HPDE6-E6E7 (cell line): ENCODE data around the gene NTF4.
A peak's percentile ranks its signal among the peaks of the same experiment; 100 is the strongest.
"Not testable (repeated sequence)": the region's sequence is repeated elsewhere in the genome, so short reads cannot be mapped to it uniquely, and the experiment has no call there.

Experiments
- DNase-seq: peaks from one replicate; pipeline ENCODE4 v3.0.0; 2011; ENCODE audit warnings: missing footprints; ENCODE audit errors: extremely low spot score

NTF4 gene

GRCh38 chr19:49020931-49021895, 43.4 kb downstream of the NTF4 start:
- no peak for DNase-seq

DNA sequence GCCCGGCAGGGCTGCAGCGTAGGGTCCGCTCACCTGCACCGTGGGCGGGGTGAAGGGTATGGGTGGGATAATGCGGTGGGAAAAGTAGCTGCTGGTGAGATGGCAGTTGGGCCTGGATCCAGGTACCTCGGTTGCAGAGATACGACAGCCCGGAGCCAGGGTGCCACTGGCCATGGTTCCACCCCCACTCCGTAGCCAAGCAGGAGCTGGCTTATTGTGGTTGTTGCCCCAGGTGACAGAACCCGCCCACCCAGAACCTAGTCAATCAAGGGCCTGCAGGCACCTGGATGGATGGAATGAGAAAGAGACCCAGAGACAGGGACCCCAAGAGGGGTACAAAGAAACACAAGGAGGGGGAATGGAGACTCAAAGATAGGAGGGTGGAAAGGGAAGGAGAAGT, 44.3 kb downstream of the NTF4 start:
- no peak for DNase-seq

- peak; percentile 49 for DNase-seq
Measured at GRCh38 chr19:49019242-49019932, 45.2 kb downstream of the NTF4 start.

DNA sequence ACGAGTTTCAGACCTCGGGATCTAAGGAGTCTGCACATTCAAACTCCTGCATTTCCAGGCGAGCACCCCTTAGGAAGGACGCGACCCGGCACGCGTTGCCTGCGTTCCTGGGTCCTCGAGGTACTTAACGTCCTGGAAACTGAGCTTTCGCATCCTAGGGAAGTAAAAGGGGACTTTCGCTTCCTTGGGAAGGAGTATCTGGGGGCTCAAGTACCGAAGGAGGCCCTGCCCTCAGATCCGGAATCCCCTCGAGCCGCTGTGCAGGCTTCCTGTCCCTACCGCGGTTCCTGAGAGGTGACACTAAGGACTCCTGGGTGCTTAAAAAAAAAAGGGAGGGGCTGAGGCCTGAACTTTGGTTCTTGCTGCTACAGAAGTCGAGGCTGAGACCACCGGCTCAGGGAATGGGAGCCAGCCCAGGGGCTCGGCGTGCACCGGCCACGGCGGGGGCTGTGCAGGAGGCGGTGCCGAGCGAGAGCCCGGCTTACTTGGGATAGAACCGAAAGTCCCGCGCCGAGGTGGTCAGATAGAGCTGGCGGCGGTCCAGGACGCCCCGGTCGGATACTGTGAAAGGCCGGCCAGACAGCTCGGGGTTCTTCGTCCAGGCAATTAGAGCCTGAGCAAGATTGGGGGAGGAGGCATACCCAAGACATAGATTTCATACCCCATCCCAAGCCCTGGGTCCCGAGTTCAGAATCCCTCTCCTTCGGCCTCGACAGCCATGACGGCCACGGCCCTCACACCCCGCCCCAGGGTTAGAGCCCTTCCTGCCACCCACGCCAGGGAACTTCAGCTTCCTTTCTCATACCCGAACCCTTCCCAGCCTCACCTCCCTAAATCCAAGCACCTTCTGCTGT, 46.0 kb downstream of the NTF4 start:
- not testable (repeated sequence) for DNase-seq

DNA sequence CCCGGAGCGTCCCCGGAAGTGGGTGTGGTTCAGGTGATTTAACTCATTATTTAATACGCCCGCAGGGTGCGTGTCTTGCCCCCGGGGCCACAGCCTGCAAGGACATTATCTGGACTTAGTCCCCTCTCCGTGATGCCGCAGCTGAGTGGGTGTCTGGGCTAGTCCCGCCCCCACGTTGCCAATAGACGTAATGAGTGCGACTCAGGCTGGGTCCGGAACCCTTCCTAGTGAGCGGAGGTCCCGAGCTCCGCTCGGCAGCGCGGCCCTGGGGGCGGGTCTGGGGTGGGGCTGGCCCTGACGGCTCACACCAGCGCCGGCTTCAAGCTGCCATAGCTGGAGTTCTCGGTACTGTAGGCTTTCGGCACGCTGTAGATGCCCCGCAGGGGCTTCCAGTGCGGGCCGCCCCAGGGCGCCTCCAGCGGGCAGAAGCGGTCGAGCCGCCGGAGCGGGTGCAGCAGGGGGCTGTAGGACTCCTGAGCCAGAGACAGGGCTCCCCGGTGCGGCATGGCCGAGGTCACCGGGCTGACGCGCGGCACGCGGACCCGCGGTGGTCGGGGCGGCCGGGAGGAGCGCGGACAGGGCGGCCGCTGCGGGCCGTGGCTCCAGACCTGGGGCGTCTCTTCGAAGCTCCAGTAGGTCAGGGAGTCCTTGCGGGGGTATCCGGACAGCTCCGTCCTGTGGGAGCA, 46.8 kb downstream of the NTF4 start:
- DNase-seq, result no peak

GRCh38 chr19:49017041-49017665, 47.5 kb downstream of the NTF4 start, which contains the start of gene LHB:
Gene LHB (minus strand): TSS chr19:49017091. CDS start chr19:49017081, 10 bp downstream.
- no peak for DNase-seq

DNA sequence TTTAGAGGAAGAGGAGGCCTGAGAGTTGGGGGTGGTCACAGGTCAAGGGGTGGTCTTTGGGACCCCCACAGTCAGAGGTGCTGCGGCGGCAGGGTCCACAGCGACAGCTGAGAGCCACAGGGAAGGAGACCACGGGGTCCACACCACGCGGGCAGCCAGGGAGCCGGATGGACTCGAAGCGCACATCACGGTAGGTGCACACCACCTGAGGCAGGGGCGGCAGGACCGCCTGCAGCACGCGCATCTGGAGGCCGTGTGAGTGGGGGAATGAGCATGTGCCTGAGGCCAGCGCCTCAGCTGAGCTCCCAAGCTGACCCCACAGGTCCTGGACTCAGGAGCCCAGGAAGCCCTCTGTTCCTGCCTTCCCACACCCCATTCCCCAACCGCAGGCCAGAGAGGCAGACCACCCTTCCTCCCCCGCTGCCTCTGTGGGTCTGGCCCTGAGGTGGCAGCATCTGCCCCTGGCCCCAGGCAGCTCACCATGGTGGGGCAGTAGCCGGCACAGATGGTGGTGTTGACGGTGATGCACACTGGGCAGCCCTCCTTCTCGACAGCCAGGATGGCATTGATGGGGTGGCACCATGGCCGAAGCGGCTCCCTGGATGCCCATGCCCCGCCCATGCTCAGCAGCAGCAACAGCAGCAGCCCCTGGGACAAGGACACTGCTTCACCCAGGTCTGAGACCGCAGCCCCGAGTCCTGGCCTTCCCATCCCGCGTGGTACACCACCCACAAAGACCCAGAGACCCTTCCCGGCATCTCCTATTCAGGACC, 48.4 kb downstream of the NTF4 start:
- DNase-seq, result no peak

GRCh38 chr19:49014870-49015255, 49.8 kb downstream of the NTF4 start:
- DNase-seq, result no peak

DNA sequence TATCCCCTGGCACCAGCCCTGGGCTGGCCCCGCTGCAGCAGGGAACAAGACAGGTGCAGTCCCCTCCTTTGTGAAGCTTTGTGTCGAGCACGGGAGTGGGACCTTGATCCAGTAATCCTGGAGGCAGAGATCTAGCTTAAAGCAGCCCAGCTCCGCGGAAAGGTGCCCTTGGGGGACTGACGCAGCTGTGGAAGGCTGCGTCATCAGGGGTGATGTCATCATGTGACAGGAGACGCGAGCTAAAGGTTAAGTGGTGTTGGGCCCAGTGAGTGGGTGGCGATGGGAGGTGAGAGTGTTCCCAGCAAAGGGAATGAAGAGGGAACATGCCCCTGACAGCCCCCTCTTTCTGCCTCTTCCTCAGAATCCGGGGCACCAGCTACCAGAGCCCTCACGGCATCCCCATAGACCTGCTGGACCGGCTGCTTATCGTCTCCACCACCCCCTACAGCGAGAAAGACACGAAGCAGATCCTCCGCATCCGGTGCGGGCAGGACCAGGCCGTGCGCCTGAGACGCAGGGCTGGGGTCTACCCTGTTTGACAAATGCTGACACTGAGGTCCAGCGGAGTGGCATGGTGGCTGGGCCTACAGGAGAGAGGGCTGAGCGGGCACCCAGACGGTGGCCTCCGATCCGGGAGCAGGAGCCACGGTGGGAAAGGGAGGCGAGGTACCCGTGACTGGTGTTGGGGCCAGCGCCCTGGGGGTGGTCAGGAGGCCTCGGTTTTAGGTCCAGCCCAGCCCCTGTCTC, 50.3 kb downstream of the NTF4 start:
- DNase-seq, result no peak

- no peak for DNase-seq
Measured at GRCh38 chr19:49011194-49011593, 53.4 kb downstream of the NTF4 start.
